GM12878 (cell line): ENCODE measurements around the gene ZNF431. TPM values are rescaled to one million over a fixed set of nuclear protein-coding genes. Genes with fewer than 3 reads are reported as not detected.
A peak's percentile ranks its signal among the peaks of the same experiment; 100 is the strongest.

Experiments used
- BACH1 ChIP-seq: fragments of 450-650 bp; IDR thresholded peaks from 2 replicates; pipeline ENCODE4 v1.6.1; 2017; ENCODE audit warnings: mild to moderate bottlenecking, borderline replicate concordance
- CBX3 ChIP-seq: fragments of 200-600 bp; sonication (generic); IDR thresholded peaks from 2 replicates; pipeline ENCODE4 v1.6.1; 2016; ENCODE audit warnings: low read depth, borderline replicate concordance
- CREM ChIP-seq: IDR thresholded peaks from 2 replicates; pipeline ENCODE4 v1.6.1; 2014; ENCODE audit warnings: antibody characterized with exemption, low read depth
- DPF2 ChIP-seq: fragments of 450-650 bp; IDR thresholded peaks from 2 replicates; pipeline ENCODE4 v1.6.1; 2017; ENCODE audit warnings: mild to moderate bottlenecking
- EED ChIP-seq: sonication (generic); IDR thresholded peaks from 2 replicates; pipeline ENCODE4 v1.6.1; 2016; ENCODE audit warnings: antibody characterized with exemption, low read depth
- ESRRA ChIP-seq: IDR thresholded peaks from 2 replicates; pipeline ENCODE4 v1.6.1; 2012; ENCODE audit warnings: mild to moderate bottlenecking, low read length, improper control_type of control experiment
- FOS ChIP-seq: IDR thresholded peaks from 3 replicates; pipeline ENCODE4 v1.6.1; 2011; ENCODE audit warnings: borderline replicate concordance; ENCODE audit not compliant: insufficient read length; ENCODE audit errors: extremely low read depth
- GATAD2B ChIP-seq: fragments of 450-650 bp; conservative IDR thresholded peaks from 2 replicates; pipeline ENCODE4 v1.6.1; 2017; ENCODE audit warnings: low read depth, mild to moderate bottlenecking, moderate library complexity
- HDAC2 ChIP-seq: fragments of 200-600 bp; sonication (generic); IDR thresholded peaks from 2 replicates; pipeline ENCODE4 v1.6.1; 2017
- HDGF ChIP-seq: fragments of 450-650 bp; IDR thresholded peaks from 2 replicates; pipeline ENCODE4 v1.6.1; 2016; ENCODE audit warnings: antibody characterized with exemption
- MLLT1 ChIP-seq: fragments of 450-650 bp; IDR thresholded peaks from 2 replicates; pipeline ENCODE4 v1.6.1; 2016; ENCODE audit warnings: mild to moderate bottlenecking
- NFYB ChIP-seq: IDR thresholded peaks from 2 replicates; pipeline ENCODE4 v1.6.1; 2011; ENCODE audit warnings: low read depth, mild to moderate bottlenecking, low read length, improper control_type of control experiment, moderate library complexity; ENCODE audit not compliant: insufficient read depth
- POLR2AphosphoS5 ChIP-seq: IDR thresholded peaks from 2 replicates; pipeline ENCODE4 v1.6.1; 2011; ENCODE audit warnings: mild to moderate bottlenecking, low read length, inconsistent platforms
- SP1 ChIP-seq: IDR thresholded peaks from one replicate; pipeline ENCODE4 v1.6.1; 2011; ENCODE audit warnings: low read depth, low read length
- SPI1 ChIP-seq: IDR thresholded peaks from 2 replicates; pipeline ENCODE4 v1.6.1; 2011; ENCODE audit warnings: low read depth, mild to moderate bottlenecking, low read length, moderate library complexity, borderline replicate concordance; ENCODE audit not compliant: insufficient read depth
- STAT1 ChIP-seq: fragments of 450-650 bp; conservative IDR thresholded peaks from 2 replicates; pipeline ENCODE4 v1.6.1; 2014; ENCODE audit warnings: antibody characterized with exemption, mild to moderate bottlenecking
- SUZ12 ChIP-seq: fragments of 200-600 bp; sonication (generic); IDR thresholded peaks from one replicate; pipeline ENCODE4 v1.6.1; 2018; ENCODE audit warnings: antibody characterized with exemption, mild to moderate bottlenecking; ENCODE audit not compliant: unreplicated experiment
- TAF1 ChIP-seq: IDR thresholded peaks from 2 replicates; pipeline ENCODE4 v1.6.1; 2011; ENCODE audit warnings: mild to moderate bottlenecking, low read depth, low read length, borderline replicate concordance
- ZBTB11 ChIP-seq: fragments of 450-650 bp; formaldehyde crosslinking; IDR thresholded peaks from 2 replicates; pipeline ENCODE4 v1.5.0; 2022; ENCODE audit warnings: mild to moderate bottlenecking, missing genetic modification characterization
- ZNF622 ChIP-seq: fragments of 450-650 bp; IDR thresholded peaks from 2 replicates; pipeline ENCODE4 v1.6.1; 2017; ENCODE audit warnings: mild to moderate bottlenecking, inconsistent platforms
- ZNF687 ChIP-seq: fragments of 450-650 bp; IDR thresholded peaks from 2 replicates; pipeline ENCODE4 v1.6.1; 2017; ENCODE audit warnings: mild to moderate bottlenecking, moderate library complexity
- polyA plus RNA-seq, 11 experiments: library from polyadenylated mRNA; depleted of rRNA in 4 of 11; unstranded in 6 of 11; stranded (reverse) in 5 of 11; fragments of >200 nt; fragmentation: Nextera tagmentation in 4 of 11; fragmentation: Illumina TruSeq in 1 of 11; extraction: Ambion mirVana in 4 of 11; extraction: Trizol in 1 of 11; gene quantifications; 1 replicate in 1 of 11; 2 replicates in 10 of 11; pipeline versions ENCODE4 v1.2.1 to v1.2.3, GENCODE V29; 2011 to 2016; ENCODE audit warnings: inconsistent platforms in 2 of 11, missing spikeins in 2 of 11, low read depth in 1 of 11
- total RNA-seq, 4 experiments: library from RNA; depleted of rRNA in 3 of 4; stranded (reverse); fragments of >200 nt in 3 of 4; fragmentation: Illumina TruSeq in 1 of 4; extraction: Trizol in 1 of 4; gene quantifications; 2 replicates each; pipeline versions ENCODE4 v1.2.1 to v1.2.3, GENCODE V29; 2013 to 2021

The ZNF431 gene
- total and polyA plus RNA-seq, 10 of the 15 experiments (the other 5 are each of a cell fraction or from before 2014, with no cell fraction given) = 2.5 to 18.7 (median 10.0) TPM

- 0 out of 2 replicates have a peak, but pooled peaks have one; percentile 20 for TF ChIP-seq ZNF687
- TF ChIP-seq ZNF622 = no peak
- no peak for TF ChIP-seq SUZ12
- TF ChIP-seq POLR2AphosphoS5 = peak; percentile 96
- peak; percentile 7; the same call in 1 of the 2 replicates for TF ChIP-seq SPI1
- TF ChIP-seq GATAD2B = 0 out of 2 replicates have a peak, but pooled peaks have one; percentile 29
- TF ChIP-seq HDAC2 = no peak
- peak; percentile 61 for TF ChIP-seq DPF2
- peak; percentile 38; the same call in 1 of the 2 replicates for TF ChIP-seq CREM
- TF ChIP-seq HDGF = no peak
- TF ChIP-seq BACH1 = no peak
- no peak for TF ChIP-seq ZBTB11 (CRISPR knock-in tag)
- TF ChIP-seq CBX3 = no peak
- TF ChIP-seq NFYB = peak; percentile 98
- no peak for TF ChIP-seq MLLT1
- peak; percentile 93 for TF ChIP-seq SP1
- TF ChIP-seq EED = no peak
- no peak for TF ChIP-seq ESRRA
- peak; percentile 63 for TF ChIP-seq FOS
- TF ChIP-seq STAT1 = no peak
- TF ChIP-seq TAF1 = peak; percentile 82; the same call in 1 of the 2 replicates
These were observed at the start of gene ZNF431 (continued) for GRCh38 chr19:21141787-21142464.
